ENCODE data around the gene IQGAP2. TPM values are rescaled to one million over a fixed set of nuclear protein-coding genes. Genes with fewer than 3 reads are reported as not detected.

IQGAP2 gene
- total RNA-seq, 4 donors from 2014 or later, result 22.6 to 63.9 (median 28.3) TPM

- DNase-seq (ENCODE audit: low spot score) (no peak), ATAC-seq (ENCODE audit: low FRiP score) (no peak)
These were observed 9.9 kb upstream of the IQGAP2 start for GRCh38 chr5:76393035-76393680.

DNA sequence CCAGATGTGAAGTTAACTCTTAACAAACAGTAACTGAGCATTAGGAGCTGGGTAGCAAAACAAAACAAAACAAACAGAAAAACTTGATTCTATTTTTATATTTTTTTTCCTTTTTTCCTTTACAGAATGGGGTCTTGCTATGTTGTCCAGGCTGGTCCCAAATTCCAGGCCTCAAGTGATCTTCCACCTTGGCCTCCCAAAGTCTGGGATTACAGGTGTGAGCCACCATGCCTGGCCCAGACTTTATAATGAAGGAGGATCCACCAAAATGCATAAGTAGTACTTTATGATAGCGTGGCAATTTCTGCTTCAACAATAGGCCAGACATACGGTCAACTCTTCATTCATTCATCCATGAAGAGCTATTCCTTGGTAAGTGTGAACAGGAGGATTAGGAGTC, 5.9 kb upstream of the IQGAP2 start:
- ATAC-seq (ENCODE audit: low FRiP score), result no peak
- no peak for TF ChIP-seq CTCF (IDR thresholded peaks at IDR 0.05)

More at GRCh38 chr5:76393035-76393680, 9.9 kb upstream of the IQGAP2 start:
- TF ChIP-seq CTCF (IDR thresholded peaks at IDR 0.05), result no peak

GRCh38 chr5:76399268-76399667, 3.8 kb upstream of the IQGAP2 start:
- DNase-seq (ENCODE audit: low spot score) (no peak), ATAC-seq (ENCODE audit: low FRiP score) (no peak)
- TF ChIP-seq CTCF (IDR thresholded peaks at IDR 0.05), result no peak

More for the DNA sequence above, 5.9 kb upstream of the IQGAP2 start:
- DNase-seq (ENCODE audit: low spot score), result no peak

DNA sequence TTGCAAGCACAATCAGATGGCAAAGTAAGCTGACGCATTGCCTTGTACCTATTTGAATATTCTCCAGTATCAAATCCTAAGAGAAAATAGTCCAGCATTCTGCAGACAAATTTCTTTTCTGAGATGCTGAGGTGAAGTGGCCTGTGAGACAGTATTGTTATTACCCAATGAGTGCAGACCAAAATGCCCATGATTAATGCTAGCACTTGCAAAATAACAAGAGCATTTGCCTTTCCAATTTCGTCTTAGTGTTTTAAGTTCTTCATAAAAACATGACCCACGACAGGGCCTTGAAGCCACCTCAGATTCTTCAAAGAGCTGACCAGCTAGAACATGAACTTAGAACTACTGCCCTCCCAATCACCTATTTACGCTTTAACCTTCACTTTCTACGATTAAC, 2.6 kb upstream of the IQGAP2 start:
- DNase-seq (ENCODE audit: low spot score) (no peak), ATAC-seq (ENCODE audit: low FRiP score) (no peak)
- no peak for TF ChIP-seq CTCF (IDR thresholded peaks at IDR 0.05)

DNA sequence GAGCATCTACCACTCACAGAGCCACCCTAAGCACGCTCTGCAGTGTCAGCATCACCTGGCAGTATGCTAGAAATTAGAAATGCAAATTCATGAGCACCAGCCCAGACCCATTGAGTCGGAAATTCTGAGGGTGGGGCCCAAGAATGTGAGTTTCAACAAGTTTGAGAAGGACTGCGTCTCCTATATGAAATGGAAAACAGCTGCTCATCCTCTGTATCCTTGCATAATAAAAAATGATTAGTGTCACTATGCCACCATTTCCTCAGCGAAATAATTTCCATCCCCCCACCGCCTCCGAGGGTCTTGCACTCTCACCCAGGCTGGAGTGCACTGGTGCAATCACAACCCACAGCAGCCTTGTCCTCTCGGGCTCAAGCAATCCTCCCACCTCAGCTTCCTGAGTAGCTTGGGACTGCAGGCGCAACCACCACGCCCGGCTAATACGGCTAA, 1.3 kb upstream of the IQGAP2 start:
- DNase-seq (ENCODE audit: low spot score) (no peak), ATAC-seq (ENCODE audit: low FRiP score) (no peak)
- TF ChIP-seq CTCF (IDR thresholded peaks at IDR 0.05), result no peak

- DNase-seq (ENCODE audit: low spot score), result no peak
- TF ChIP-seq CTCF (IDR thresholded peaks at IDR 0.05), result no peak
- no peak for ATAC-seq (ENCODE audit: low FRiP score)
These were observed 717 bp upstream of the IQGAP2 start for GRCh38 chr5:76402251-76402885.

DNA sequence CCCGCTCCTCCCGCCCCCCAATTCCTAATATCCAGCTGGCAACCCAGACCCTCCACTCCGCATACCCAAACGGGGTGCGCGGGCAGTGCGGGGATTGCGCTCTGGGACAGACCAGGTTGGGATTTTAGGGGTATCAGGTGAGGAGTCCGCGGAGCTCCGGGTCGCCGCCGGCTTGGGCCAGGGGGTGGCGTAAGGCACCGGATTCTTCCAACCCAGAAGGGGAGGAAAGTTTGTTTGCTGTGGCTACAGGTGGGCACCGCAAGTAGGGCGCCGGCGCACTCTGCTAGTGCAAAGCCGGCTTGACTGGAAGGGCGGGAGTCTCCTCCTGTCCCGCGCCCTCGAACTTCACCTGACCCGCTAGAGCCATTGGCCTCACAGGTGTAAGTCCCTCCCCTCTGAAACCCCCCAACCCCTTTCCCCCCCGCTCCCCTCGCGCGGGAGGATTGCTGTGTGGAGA, 709 bp downstream of the IQGAP2 start:
- no peak for TF ChIP-seq CTCF (IDR thresholded peaks at IDR 0.05)
- no peak for DNase-seq (ENCODE audit: low spot score)
- ATAC-seq (ENCODE audit: low FRiP score), result no peak

All from omental fat pad (tissue), 4 donors.